SK-N-MC (cell line): ENCODE results near the gene LHFPL5.

Experiments
- EZH2 ChIP-seq: fragments of 200-600 bp; sonication (generic); IDR thresholded peaks from one replicate; pipeline ENCODE4 v1.6.1; 2017; ENCODE audit warnings: antibody characterized with exemption
- FOXP2 ChIP-seq: optimal IDR thresholded peaks from 2 replicates; pipeline ENCODE3; 2011; ENCODE audit warnings: mild to moderate bottlenecking, moderate library complexity; ENCODE audit not compliant: insufficient read depth; ENCODE audit errors: extremely low read length, control extremely low read depth
- POLR2AphosphoS5 ChIP-seq: IDR thresholded peaks from 2 replicates; pipeline ENCODE4 v1.6.1; 2012; ENCODE audit warnings: mild to moderate bottlenecking, low read depth, low read length, borderline replicate concordance

- TF ChIP-seq EZH2 = no peak
- TF ChIP-seq POLR2AphosphoS5 = no peak
- no peak for TF ChIP-seq FOXP2
Measured at GRCh38 chr6:35771343-35771627, 33.9 kb upstream of the LHFPL5 start.
